Ovary (tissue), 9 donors: ENCODE results near the gene DYRK1B. TPM values are rescaled to one million over a fixed set of nuclear protein-coding genes. Genes with fewer than 3 reads are reported as not detected.

Experiments used
- DNase-seq, 5 donors: peaks; one replicate each; pipeline ENCODE4 v3.0.0-alpha.2; 2019 to 2020
- H3K27ac ChIP-seq, 2 donors: fragments of 200-600 bp; one replicate each; pipeline versions ENCODE4 v1.5.1 to v1.8.0; 2019 to 2022
- H3K27me3 ChIP-seq: fragments of 200-600 bp; one replicate; pipeline ENCODE4 v1.8.0; 2022
- H3K36me3 ChIP-seq: fragments of 200-600 bp; sonication (generic); one replicate; pipeline ENCODE4 v1.5.1; 2019
- H3K4me1 ChIP-seq: one replicate; pipeline ENCODE4 v1.8.1; 2013; ENCODE audit warnings: mild to moderate bottlenecking, moderate library complexity; ENCODE audit not compliant: insufficient read depth
- H3K4me3 ChIP-seq: fragments of 200-600 bp; sonication (generic); one replicate; pipeline ENCODE4 v1.5.1; 2017
- H3K9me3 ChIP-seq, 2 donors: fragments of 200-600 bp in 1 of 2; sonication (generic) in 1 of 2; one replicate each; pipeline versions ENCODE4 v1.5.1 to v1.8.1; 2013 to 2019; ENCODE audit warnings: mild to moderate bottlenecking in 1 of 2, moderate library complexity in 1 of 2
- EP300 ChIP-seq: sonication (generic); formaldehyde crosslinking; IDR thresholded peaks from one replicate; pipeline ENCODE4 v1.6.1; 2017; ENCODE audit warnings: antibody characterized with exemption
- POLR2A ChIP-seq: fragments of 450-650 bp; IDR thresholded peaks from one replicate; pipeline ENCODE4 v1.6.1; 2017; ENCODE audit warnings: antibody characterized with exemption, mild to moderate bottlenecking, moderate library complexity
- WGBS, 3 donors: extraction: QIAGEN DNeasy Blood & Tissue Kit in 1 of 3; methylation state at CpG; one replicate each; pipeline versions ENCODE4 v1.1.5 to v1.1.7; 2013 to 2017; 5-methylcytosine and 5-hydroxymethylcytosine counted together
- intact Hi-C, 4 donors: fragments of 100-400 bp; cut with DNase I; formaldehyde crosslinking; loops; one replicate each; pipeline versions ENCODE4 v1.11.0 to v1.15.1; 2022 to 2023
- polyA plus RNA-seq, 2 donors: library from polyadenylated mRNA; stranded (reverse); fragments of 200-250 nt in 1 of 2; fragments of 350-450 nt in 1 of 2; fragmentation: Illumina TruSeq in 1 of 2; extraction: RNeasy Lipid Tissue Mini Kit (QIAGEN cat#74804) in 1 of 2; gene quantifications; one replicate each; pipeline ENCODE4 v1.2.3, GENCODE V29; 2013 to 2014
- total RNA-seq, 7 donors: library from RNA; depleted of rRNA in 2 of 7; stranded (reverse); fragments of >200 nt in 2 of 7; fragmentation: NEBNext Ultra II Directional in 3 of 7; extraction: Animal tissue kit (Norgen Biotek cat#: 25700) in 3 of 7; gene quantifications; one replicate each; pipeline versions ENCODE4 v1.1.0 to v1.2.4, GENCODE V29; 2016 to 2023
- TF ChIP-seq, protein P1 (sequence below), 3 donors: fragments of 450-650 bp in 2 of 3; fragments of 200-600 bp in 1 of 3; IDR thresholded peaks; one replicate each; pipeline versions ENCODE4 v1.5.1 to v1.8.0; 2016 to 2022; ENCODE audit warnings: antibody characterized with exemption in 3 of 3, mild to moderate bottlenecking in 1 of 3
- donor health status: DM: no; HTN: no; CAD: no; lungs with moderate emphysema.
- donor health status: DM: no; HTN: no; CAD: no.
- donor health status: Bipolar disorder and iron deficiency.
- donor health status: DM: yes; HTN: yes; CAD: no.
- donor health status: DM: no; HTN: no; CAD: no.
- donor health status: DM: yes; HTN: yes; CAD: no.

DYRK1B gene
- total and polyA plus RNA-seq, 9 donors, result 10.1 to 31.0 (median 16.2) TPM

DNA sequence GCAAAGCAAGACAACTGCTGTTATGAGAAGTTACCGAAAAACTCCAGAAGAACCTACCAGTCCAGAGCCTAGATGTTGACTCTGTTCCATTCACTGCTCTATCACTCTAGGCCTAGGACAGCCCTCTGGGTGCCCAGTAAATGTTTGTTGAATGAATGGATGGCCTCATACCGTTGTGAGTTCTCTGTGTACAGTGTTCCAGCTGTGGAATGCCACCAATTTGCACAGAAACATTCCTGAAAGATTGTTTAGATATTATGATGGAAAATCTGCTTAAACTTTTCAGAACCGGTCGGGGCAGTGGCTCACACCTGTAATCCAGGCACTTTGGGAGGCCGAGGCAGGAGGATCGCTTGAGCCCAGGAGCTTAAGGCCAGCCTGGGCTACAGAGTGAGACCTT is 13.6 kb upstream of the DYRK1B start:
- peaks cover 3% of the 10 kb centered on the region for H3K4me1 ChIP-seq
- no peaks in the 10 kb centered on the region for H3K27me3 ChIP-seq
- H3K9me3 ChIP-seq, result no peaks in the 10 kb centered on the region
- no peak overlapping the region for H3K27ac ChIP-seq
- no peak overlapping the region for H3K4me3 ChIP-seq
- WGBS, 3 donors, result 87 to 90% (median 88%) methylated on average over 6 of the region's 6 CpGs
- intact Hi-C loops, result loop anchor here in 2 of 4 donors (10.0 kb wide), 1 partner anchor 293 kb away; no protein-coding TSS in a partner anchor
- no peak for DNase-seq
- H3K36me3 ChIP-seq, result no peaks in the 10 kb centered on the region
- TF ChIP-seq EP300, result no peak
- no peak for TF ChIP-seq POLR2A
- TF ChIP-seq, protein P1, sequence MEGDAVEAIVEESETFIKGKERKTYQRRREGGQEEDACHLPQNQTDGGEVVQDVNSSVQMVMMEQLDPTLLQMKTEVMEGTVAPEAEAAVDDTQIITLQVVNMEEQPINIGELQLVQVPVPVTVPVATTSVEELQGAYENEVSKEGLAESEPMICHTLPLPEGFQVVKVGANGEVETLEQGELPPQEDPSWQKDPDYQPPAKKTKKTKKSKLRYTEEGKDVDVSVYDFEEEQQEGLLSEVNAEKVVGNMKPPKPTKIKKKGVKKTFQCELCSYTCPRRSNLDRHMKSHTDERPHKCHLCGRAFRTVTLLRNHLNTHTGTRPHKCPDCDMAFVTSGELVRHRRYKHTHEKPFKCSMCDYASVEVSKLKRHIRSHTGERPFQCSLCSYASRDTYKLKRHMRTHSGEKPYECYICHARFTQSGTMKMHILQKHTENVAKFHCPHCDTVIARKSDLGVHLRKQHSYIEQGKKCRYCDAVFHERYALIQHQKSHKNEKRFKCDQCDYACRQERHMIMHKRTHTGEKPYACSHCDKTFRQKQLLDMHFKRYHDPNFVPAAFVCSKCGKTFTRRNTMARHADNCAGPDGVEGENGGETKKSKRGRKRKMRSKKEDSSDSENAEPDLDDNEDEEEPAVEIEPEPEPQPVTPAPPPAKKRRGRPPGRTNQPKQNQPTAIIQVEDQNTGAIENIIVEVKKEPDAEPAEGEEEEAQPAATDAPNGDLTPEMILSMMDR (IDR thresholded peaks at IDR 0.05), result no peak

DNA sequence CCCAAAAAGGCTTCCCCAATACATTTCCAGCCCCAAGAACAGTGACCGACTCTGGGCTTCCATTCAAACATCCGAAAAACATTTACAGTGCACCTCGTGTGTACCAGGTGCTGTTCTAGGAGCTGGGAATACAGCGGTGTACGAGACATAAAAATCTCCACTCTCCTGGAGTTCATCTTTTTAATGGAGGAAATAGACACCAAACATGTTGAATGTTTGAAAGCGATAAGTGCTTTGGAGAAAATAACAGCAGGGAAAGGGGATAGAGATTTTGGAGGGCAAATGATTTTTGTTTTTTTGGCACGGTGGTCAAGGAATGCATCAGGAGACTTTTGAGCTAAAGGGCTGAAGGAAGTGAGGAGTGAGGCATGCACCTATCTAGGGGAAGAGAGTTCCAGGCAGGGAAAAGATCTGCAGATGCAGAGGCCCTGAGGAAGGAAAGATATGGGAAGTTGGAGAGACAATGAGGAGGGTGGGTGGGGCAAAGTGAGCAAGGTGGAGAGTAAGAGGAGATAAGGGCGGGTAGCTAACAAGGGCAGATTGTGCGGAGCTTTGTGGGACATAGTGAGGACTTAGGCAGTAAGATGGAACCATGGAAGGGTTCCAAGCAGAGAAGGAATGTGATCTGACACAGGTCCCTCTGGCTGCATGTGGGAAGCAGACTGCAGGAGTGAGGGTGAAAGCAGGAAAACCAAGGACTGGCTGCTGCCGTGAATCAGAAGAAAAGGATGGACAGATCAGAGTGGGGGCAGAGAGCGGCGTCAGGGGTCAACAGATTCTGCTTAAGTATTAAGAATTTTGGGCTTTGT is 12.9 kb upstream of the DYRK1B start:
- H3K27me3 ChIP-seq, result no peaks in the 10 kb centered on the region
- no peaks in the 10 kb centered on the region for H3K9me3 ChIP-seq
- TF ChIP-seq EP300, result no peak
- no peak for TF ChIP-seq POLR2A
- TF ChIP-seq, protein P1 (IDR thresholded peaks at IDR 0.05), result no peak
- WGBS, 3 donors, result 28 to 34% (median 29%) methylated on average over 12 of the region's 12 CpGs
- peaks cover 3% of the 10 kb centered on the region for H3K4me1 ChIP-seq
- DNase-seq, result no peak
- H3K27ac ChIP-seq, result peak overlapping the region; percentile 67 to 81
- H3K4me3 ChIP-seq, result peak overlapping the region; percentile 87
- intact Hi-C loops, result loop anchor here in 2 of 4 donors (10.0 kb wide), 1 partner anchor 292 kb away; no protein-coding TSS in a partner anchor
- H3K36me3 ChIP-seq, result no peaks in the 10 kb centered on the region

DNA sequence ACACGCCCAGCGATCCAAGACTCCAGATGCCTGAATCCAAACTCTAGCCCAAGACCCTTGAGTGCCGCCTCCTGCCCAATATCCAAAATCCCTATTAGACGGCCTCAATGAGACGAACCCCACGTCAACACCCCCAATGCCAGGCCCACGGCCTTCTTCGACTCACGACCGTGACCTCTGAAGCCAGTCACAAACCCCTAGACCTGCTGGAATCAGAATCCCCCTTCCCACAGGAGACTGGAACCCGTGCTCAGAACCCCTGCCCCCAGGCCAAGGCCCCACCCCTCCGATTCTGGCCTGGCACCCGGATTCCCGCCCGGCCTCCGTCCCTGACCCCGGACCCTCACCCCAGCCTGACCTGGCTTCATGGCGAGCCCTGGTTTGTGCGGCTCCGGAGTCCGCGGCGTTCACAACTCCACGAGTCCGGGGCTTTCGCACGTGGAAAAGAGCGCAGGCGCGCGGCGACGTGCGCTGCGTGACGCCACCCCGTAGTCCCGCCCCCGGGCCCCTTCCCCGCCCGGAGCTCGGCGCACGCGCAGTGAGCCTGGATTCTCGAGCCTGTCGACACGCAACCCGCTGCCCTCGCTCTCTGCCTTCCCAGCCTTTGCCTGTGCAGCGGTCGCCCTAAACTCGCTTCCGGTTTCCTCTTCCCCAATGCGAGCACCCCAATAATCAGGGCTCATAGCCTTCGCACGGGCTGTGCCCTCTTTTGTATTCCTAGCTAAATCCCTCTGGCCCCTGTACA is 12.1 kb upstream of the DYRK1B start, which contains the start of gene FBL:
Gene FBL, minus strand, starts transcription at position 447 of the 745 bp plus-strand sequence. Its CDS starts 79 bp downstream, at position 368.
- peak within 1 kb of the TSS; percentile 67 to 81 for H3K27ac ChIP-seq
- intact Hi-C loops, result loop anchor here in 2 of 4 donors (10.0 kb wide), 1 partner anchor 291 kb away; no protein-coding TSS in a partner anchor
- no peaks in the 10 kb centered on the region for H3K27me3 ChIP-seq
- H3K36me3 ChIP-seq, result no peaks in the 10 kb centered on the region
- H3K4me3 ChIP-seq, result peak within 1 kb of the TSS; percentile 87
- WGBS, 3 donors, result 0% methylated on average over 44 to 57 of the region's 57 CpGs
- peak; percentile 95 to 99 (median 98) for DNase-seq
- peaks cover 5% of the 10 kb centered on the region for H3K4me1 ChIP-seq
- TF ChIP-seq EP300 (no peak), POLR2A (peak; percentile 73)
- TF ChIP-seq, protein P1 (IDR thresholded peaks at IDR 0.05), result no peak
- H3K9me3 ChIP-seq, result no peaks in the 10 kb centered on the region

DNA sequence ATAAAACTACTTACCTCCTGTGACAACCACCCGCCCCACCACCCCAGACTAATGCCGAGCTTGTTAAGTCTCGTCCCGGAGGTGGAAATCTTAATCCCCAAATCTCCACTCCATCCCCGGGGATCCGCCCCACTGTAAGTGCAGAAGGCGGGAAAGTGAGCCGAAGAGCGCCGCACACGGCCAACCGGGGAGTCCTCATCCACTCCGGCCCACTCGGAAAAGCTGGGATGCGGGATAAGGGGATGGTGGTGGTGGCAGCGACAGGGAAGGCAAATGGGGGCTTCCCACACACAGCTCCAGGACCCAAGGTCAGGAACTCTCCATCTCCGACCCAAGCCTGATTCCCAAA is 11.6 kb upstream of the DYRK1B start:
- 1 to 2% (median 1%) methylated on average over 17 of the region's 17 CpGs for WGBS, 3 donors
- Histone ChIP-seq H3K9me3 (no peaks in the 10 kb centered on the region), H3K27ac (peak overlapping the region in 1 of 2 donors; percentile 81), H3K27me3 (no peaks in the 10 kb centered on the region), H3K36me3 (no peaks in the 10 kb centered on the region), H3K4me3 (peak overlapping the region; percentile 87), H3K4me1 (peaks cover 5% of the 10 kb centered on the region)
- intact Hi-C loops, result loop anchor here in 2 of 4 donors (10.0 kb wide), 1 partner anchor 291 kb away; no protein-coding TSS in a partner anchor
- TF ChIP-seq, protein P1 (IDR thresholded peaks at IDR 0.05), result no peak
- TF ChIP-seq POLR2A, result no peak
- peak in 3 of 5 donors; percentile 30 to 48 (median 40) for DNase-seq
